Measurements from ENCODE around the gene ETF1.
A peak's percentile ranks its signal among the peaks of the same experiment; 100 is the strongest.
"Not testable (repeated sequence)": the region's sequence is repeated elsewhere in the genome, so short reads cannot be mapped to it uniquely, and the experiment has no call there.

The ETF1 gene

DNA sequence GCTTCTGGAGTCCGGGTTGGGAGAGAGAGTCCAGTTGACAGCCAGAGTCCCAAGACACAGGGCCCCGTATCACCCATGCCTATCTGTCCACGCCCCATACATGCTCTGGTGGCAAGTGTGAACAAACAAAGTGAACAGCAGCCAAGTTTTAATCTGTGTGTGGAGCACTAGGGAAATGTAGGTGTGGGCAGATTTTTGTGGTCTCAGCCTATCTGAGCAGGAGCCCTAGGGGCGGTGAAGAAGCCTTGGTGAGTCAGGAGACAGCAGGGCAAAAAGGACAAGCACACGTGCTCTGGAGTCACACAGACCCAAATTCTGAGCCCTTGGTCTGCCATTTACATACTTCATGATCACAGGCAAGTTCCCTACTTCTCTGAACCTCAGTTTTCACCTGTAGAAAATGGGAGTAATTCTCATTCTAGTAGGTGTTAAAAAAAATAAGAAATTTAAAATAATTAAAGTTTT, 54.5 kb downstream of the ETF1 start:
- no peaks in the 10 kb centered on the region for H3K9me3 Mint-ChIP-seq
- no peak overlapping the region for H3K27ac Mint-ChIP-seq
- peaks cover 17% of the 10 kb centered on the region for H3K27me3 Mint-ChIP-seq (ENCODE audit: low read depth)

DNA sequence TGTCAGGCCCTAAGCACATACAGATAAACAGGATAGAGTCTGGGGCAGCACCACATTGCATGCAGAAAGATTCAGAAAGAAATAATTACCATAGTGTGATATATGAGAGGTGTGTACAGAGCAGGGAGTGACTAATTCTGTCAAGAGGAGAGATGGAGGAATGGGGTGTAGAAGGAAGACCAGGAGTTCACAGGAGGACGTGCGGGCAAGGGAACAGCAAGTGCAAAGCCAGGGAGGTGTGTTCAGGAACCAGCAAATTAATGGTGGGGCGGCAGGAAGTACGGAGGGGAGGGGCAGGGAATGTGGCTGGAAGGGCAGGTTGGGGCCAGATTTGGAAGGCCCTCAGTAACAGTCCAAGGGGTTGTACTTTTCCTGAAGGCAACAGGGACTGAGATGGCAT, 60.4 kb downstream of the ETF1 start:
- Mint-ChIP-seq H3K9me3 (no peaks in the 10 kb centered on the region), H3K36me3 (ENCODE audit: low read depth) (no peaks in the 10 kb centered on the region), H3K27ac (no peak overlapping the region), H3K4me3 (no peak overlapping the region), H3K27me3 (ENCODE audit: low read depth) (peaks cover 5% of the 10 kb centered on the region), H3K4me1 (no peaks in the 10 kb centered on the region)
- TF ChIP-seq, protein P1, sequence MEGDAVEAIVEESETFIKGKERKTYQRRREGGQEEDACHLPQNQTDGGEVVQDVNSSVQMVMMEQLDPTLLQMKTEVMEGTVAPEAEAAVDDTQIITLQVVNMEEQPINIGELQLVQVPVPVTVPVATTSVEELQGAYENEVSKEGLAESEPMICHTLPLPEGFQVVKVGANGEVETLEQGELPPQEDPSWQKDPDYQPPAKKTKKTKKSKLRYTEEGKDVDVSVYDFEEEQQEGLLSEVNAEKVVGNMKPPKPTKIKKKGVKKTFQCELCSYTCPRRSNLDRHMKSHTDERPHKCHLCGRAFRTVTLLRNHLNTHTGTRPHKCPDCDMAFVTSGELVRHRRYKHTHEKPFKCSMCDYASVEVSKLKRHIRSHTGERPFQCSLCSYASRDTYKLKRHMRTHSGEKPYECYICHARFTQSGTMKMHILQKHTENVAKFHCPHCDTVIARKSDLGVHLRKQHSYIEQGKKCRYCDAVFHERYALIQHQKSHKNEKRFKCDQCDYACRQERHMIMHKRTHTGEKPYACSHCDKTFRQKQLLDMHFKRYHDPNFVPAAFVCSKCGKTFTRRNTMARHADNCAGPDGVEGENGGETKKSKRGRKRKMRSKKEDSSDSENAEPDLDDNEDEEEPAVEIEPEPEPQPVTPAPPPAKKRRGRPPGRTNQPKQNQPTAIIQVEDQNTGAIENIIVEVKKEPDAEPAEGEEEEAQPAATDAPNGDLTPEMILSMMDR (IDR thresholded peaks at IDR 0.05; ENCODE audit: unreplicated experiment in 3 of 3): no peak

More for the DNA sequence above, 54.5 kb downstream of the ETF1 start:
- TF ChIP-seq, protein P1 (IDR thresholded peaks at IDR 0.05; ENCODE audit: unreplicated experiment in 3 of 3): no peak
- Mint-ChIP-seq H3K4me1 (peaks cover 33% of the 10 kb centered on the region), H3K36me3 (ENCODE audit: low read depth) (no peaks in the 10 kb centered on the region), H3K4me3 (no peak overlapping the region)

DNA sequence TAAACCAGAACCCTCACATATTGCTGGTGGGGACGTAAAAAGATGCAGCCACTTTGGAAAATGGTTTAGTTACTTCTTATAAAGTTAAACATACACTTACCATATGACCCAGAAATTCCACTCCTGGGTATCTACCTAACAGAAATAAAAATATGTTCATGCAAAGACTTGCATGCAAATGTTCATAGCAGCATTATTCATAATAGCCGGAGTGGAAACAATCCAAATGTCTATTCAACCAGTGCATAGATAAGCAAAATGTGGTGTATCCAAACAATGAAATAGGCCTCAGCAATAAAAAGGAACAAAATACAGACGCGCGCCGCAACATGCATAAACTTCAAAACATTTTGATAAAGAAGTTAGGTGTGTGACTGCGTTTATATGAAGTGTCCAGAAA, 66.1 kb downstream of the ETF1 start:
- no peaks in the 10 kb centered on the region for H3K9me3 Mint-ChIP-seq
- H3K4me3 Mint-ChIP-seq: no peak overlapping the region
- no peak overlapping the region for H3K27ac Mint-ChIP-seq
- TF ChIP-seq, protein P1 (IDR thresholded peaks at IDR 0.05; ENCODE audit: unreplicated experiment in 3 of 3): no peak
- peaks cover 15% of the 10 kb centered on the region for H3K27me3 Mint-ChIP-seq (ENCODE audit: low read depth)
- no peaks in the 10 kb centered on the region for H3K4me1 Mint-ChIP-seq
- no peaks in the 10 kb centered on the region for H3K36me3 Mint-ChIP-seq (ENCODE audit: low read depth)

DNA sequence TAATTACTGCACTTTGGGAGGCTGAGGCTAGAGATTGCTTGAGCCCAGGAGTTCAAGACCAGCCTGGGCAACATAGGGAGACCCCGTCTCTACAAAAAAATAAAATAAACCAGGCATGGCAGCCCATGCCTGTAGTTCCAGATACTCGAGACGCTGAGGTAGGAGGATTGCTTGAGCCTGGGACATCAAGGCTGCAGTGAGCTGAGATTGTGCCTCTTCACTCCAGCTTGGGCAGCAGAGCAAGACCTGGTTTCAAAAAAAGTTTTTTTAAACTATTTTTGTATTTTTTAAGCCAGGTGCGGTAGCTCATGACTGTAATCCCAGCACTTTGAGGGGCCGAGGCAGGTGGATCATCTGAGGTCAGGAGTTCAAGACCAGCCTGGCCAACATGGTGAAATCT, 69.9 kb downstream of the ETF1 start:
- not testable (repeated sequence) for H3K9me3 Mint-ChIP-seq; H3K27ac Mint-ChIP-seq; H3K4me3 Mint-ChIP-seq; H3K4me1 Mint-ChIP-seq; H3K36me3 Mint-ChIP-seq (ENCODE audit: low read depth)
- H3K27me3 Mint-ChIP-seq (ENCODE audit: low read depth): peaks cover 15% of the 10 kb centered on the region

DNA sequence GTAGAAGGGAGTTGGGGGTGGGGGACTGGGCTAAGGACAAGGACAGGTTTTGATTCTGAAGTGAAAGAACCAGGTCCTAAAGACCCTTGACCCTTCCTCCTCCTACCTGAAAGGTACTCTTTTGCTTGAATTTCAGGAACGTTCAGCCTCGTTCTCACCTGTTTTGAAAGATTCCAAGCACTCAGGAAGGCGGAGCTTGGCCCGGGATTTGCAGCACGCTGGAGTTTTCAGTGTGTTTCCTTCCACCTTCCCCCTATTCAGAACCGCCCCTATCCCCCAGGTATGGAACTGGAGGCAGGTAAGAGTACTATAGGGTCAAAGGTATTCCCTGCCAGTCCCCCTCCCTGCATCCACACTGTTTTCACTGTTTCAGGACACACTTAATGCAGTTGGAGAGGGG, 70.7 kb downstream of the ETF1 start:
- H3K9me3 Mint-ChIP-seq: no peaks in the 10 kb centered on the region
- peaks cover 15% of the 10 kb centered on the region for H3K36me3 Mint-ChIP-seq (ENCODE audit: low read depth)
- no peak overlapping the region for H3K4me3 Mint-ChIP-seq
- no peak overlapping the region for H3K27ac Mint-ChIP-seq
- TF ChIP-seq, protein P1 (IDR thresholded peaks at IDR 0.05; ENCODE audit: unreplicated experiment in 3 of 3): no peak
- peaks cover 23% of the 10 kb centered on the region for H3K27me3 Mint-ChIP-seq (ENCODE audit: low read depth)
- peaks cover 16% of the 10 kb centered on the region for H3K4me1 Mint-ChIP-seq

DNA sequence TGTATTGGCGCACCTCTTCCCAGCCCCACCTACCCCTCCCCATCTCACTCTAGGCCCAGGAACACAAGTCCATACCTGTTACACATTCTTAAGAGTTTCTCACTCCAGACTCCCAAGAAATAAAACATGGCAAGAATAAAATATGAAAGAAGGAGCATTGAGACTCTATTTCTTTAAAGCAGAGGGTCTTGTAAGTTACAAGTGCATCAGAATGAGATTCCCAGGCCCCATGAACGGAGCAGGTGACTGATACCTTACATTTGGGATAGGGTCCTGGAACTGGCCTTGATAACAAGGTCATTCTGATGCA, 72.0 kb downstream of the ETF1 start:
- peaks cover 28% of the 10 kb centered on the region for H3K27me3 Mint-ChIP-seq (ENCODE audit: low read depth)
- H3K9me3 Mint-ChIP-seq: no peaks in the 10 kb centered on the region
- H3K36me3 Mint-ChIP-seq (ENCODE audit: low read depth): peaks cover 25% of the 10 kb centered on the region
- peaks cover 27% of the 10 kb centered on the region for H3K4me1 Mint-ChIP-seq
- TF ChIP-seq, protein P1 (IDR thresholded peaks at IDR 0.05; ENCODE audit: unreplicated experiment in 3 of 3): no peak
- H3K4me3 Mint-ChIP-seq: peak overlapping the region in 1 of 3 experiments; percentile 44
- peak overlapping the region in 1 of 3 experiments; percentile 7 for H3K27ac Mint-ChIP-seq

All from nephron (organoid).